Activated naive CD4-positive, alpha-beta T cell treated with anti-CD3 and anti-CD28 coated beads, Interleukin-2, amount 50 U/mL, for 72 hours (primary cell): ENCODE measurements around the gene B4GALNT4. TPM values are rescaled to one million over a fixed set of nuclear protein-coding genes. Genes with fewer than 3 reads are reported as not detected.
"Not testable (repeated sequence)": the region's sequence is repeated elsewhere in the genome, so short reads cannot be mapped to it uniquely, and the experiment has no call there.

Experiments
- ATAC-seq, 2 donors: fragments of 150-1000 bp; cut with Tn5 transposase; 2 replicates each; pipeline ENCODE4 v1.10.0; 2021; ENCODE audit warnings: mild to moderate bottlenecking in 2 of 2, moderate library complexity in 2 of 2
- DNase-seq, 2 donors: peaks; one replicate each; pipeline ENCODE4 v3.0.0; 2021 to 2022; ENCODE audit warnings: low spot score in 2 of 2
- H3K27ac Mint-ChIP-seq, 2 donors: one replicate each; pipeline ENCODE4 v1.8.0; 2022; ENCODE audit warnings: mild to moderate bottlenecking in 2 of 2, mixed read lengths in 2 of 2
- H3K36me3 Mint-ChIP-seq, 2 donors: one replicate each; pipeline ENCODE4 v1.8.0; 2022; ENCODE audit warnings: mixed read lengths in 2 of 2
- H3K9me3 Mint-ChIP-seq, 2 donors: one replicate each; pipeline ENCODE4 v1.8.0; 2022; ENCODE audit warnings: mixed read lengths in 2 of 2
- total RNA-seq, 2 donors: library from RNA; stranded (reverse); gene quantifications; one replicate each; pipeline ENCODE4 v1.2.3, GENCODE V29; 2022

The B4GALNT4 gene
- total RNA-seq, 2 donors from 2014 or later = 6.6 to 13.6 TPM

DNA sequence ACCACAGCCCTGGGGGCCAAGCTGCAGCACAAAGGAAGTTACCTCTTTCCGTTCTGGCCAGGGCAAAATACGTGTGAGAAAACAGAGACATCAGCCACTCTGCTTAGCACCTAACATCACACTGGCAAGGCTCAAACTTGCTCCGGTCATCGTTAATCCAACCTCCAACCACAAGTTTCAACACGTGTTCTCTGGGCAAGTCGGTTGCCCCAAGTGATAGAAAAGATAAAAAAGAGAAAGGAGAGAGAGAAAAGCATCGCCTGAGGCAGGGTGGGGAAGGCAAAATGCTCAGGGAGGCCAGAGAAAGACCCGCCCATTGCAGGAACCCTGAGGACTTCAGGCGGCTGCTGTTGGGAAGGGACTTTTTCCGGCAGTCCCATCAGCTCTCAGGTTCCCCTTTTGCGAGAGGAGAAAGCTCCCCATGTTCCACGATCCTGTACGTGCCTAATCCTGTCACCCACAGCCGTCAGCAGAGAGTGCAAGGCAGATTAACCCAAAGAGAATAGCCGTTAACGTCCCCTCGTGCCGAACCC, 18.5 kb upstream of the B4GALNT4 start:
- peaks cover 0 to 6% of the 10 kb centered on the region in 2 donors for H3K36me3 Mint-ChIP-seq
- ATAC-seq (no peak), DNase-seq (no peak)
- H3K9me3 Mint-ChIP-seq = no peaks in the 10 kb centered on the region
- peak overlapping the region; percentile 34 to 58 for H3K27ac Mint-ChIP-seq

DNA sequence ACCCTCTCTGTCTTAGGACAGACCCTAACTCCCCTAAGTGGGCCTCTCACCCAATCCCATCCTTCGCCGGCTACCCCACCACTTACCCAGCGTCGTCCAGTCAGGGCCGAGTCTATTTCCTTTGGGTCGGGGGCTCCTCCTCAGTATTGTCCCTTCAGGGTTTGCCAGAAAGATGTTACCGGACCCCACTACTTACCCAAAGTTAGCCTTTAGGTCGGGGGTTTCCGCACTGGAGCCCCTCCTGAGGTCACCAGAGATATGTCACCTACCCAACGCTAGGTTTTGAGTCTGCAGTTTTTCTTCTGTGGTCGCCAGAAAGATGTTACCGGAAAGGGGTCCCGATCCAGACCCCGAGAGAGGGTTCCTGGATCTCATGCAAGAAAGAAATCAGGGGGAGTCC, 17.9 kb upstream of the B4GALNT4 start:
- ATAC-seq = no peak
- DNase-seq = no peak
- Mint-ChIP-seq H3K36me3 (peaks cover 0 to 6% of the 10 kb centered on the region in 2 donors), H3K9me3 (no peaks in the 10 kb centered on the region), H3K27ac (no peak overlapping the region)

DNA sequence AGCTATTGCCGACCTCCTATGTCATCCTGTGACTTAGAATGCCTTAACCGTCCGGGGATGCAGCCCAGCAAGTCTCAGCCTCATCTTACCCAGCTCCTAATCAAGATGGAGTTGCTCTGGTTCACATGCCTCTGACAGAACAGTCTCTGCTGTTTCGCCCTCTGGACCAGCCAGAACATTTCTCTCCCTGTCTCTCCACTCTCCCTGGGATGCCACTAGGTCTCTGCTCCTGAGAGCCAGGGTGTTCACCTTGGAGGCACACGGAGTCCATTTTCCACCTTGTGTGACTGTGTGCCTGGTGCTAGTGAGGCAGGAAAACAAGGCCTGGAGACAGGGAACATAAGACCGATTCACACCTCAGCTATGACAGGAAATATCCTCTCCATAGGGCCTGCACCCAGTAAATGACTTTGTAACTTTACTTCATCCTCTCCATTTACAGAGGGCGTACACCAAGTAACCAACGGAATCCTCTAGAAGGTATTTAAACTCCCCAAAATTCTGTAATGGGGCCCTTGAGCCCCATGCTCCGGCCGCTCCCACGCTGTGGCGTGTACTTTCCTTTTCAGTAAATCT, 16.8 kb upstream of the B4GALNT4 start:
- DNase-seq (no peak), ATAC-seq (no peak)
- Mint-ChIP-seq H3K27ac (peak overlapping the region; percentile 31 to 51), H3K36me3 (peaks cover 0 to 6% of the 10 kb centered on the region in 2 donors), H3K9me3 (no peaks in the 10 kb centered on the region)

DNA sequence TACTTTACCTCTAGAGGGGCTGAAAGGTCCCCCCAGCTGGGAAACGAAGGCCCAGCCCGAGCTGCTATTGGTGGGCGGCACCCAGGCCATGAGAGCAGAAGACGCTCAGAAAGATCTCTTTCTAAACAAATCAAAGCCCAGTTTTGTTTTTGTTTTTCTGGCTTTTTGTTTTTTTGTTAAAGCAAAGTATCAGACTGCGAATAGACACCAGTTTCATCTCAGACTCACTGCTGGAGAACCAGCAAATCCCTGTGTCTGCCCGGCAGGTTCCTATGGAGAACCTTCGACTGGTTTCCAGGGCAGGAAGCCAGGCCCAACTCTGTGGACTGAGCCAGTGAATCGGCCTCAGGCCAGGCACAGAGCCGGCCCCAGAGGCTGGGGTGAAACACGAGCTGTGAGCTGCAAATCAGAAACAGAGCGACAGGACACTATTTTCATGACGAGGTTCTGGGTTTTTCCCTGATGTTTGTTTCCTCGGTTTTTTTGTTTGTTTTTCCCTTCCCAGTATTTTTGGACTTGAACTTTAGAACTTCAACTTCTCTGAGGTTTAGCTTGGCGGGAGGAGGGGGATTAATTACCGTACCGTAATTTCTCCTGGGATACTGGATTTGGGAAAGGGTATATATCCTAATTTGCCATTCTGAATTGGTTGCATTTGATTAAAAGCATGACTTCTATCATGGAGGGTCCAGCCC, 16.0 kb upstream of the B4GALNT4 start:
- H3K27ac Mint-ChIP-seq = peak overlapping the region; percentile 51 to 62
- no peak for ATAC-seq
- H3K36me3 Mint-ChIP-seq = peaks cover 0 to 6% of the 10 kb centered on the region in 2 donors
- DNase-seq = no peak
- no peaks in the 10 kb centered on the region for H3K9me3 Mint-ChIP-seq

GRCh38 chr11:355581-356458, 13.5 kb upstream of the B4GALNT4 start:
- Mint-ChIP-seq H3K36me3 (peaks cover 0 to 6% of the 10 kb centered on the region in 2 donors), H3K9me3 (no peaks in the 10 kb centered on the region), H3K27ac (peak overlapping the region; percentile 94 to 98)
- peak; percentile 89 to 91 for DNase-seq
- ATAC-seq = peak; percentile 77 to 84

- Mint-ChIP-seq H3K36me3 (peaks cover 0 to 12% of the 10 kb centered on the region in 2 donors), H3K9me3 (peaks cover 0 to 6% of the 10 kb centered on the region in 2 donors), H3K27ac (no peak overlapping the region)
- ATAC-seq (no peak), DNase-seq (no peak)
Measured at GRCh38 chr11:356610-357009, 12.7 kb upstream of the B4GALNT4 start.

DNA sequence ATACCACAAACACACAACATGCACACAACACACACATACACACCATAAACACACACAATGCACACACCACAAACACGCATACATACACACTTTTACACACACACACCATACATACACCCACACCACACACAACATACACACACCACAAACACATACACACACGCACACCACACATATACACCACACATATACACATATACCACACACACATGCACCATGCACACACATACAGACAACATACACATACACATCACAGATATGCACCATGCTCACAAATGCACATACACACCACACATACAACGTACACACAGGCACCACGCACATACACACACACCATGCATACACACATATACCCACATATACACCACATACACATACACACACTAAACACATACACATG, 11.7 kb upstream of the B4GALNT4 start:
- Mint-ChIP-seq H3K36me3 (peaks cover 0 to 12% of the 10 kb centered on the region in 2 donors), H3K9me3 (peaks cover 0 to 6% of the 10 kb centered on the region in 2 donors), H3K27ac (no peak overlapping the region)
- ATAC-seq (no peak), DNase-seq (no peak)

GRCh38 chr11:358129-358800, 11.0 kb upstream of the B4GALNT4 start:
- Mint-ChIP-seq H3K9me3 (peaks cover 0 to 6% of the 10 kb centered on the region in 2 donors), H3K36me3 (peaks cover 0 to 12% of the 10 kb centered on the region in 2 donors), H3K27ac (no peak overlapping the region)
- DNase-seq = no peak
- no peak for ATAC-seq

DNA sequence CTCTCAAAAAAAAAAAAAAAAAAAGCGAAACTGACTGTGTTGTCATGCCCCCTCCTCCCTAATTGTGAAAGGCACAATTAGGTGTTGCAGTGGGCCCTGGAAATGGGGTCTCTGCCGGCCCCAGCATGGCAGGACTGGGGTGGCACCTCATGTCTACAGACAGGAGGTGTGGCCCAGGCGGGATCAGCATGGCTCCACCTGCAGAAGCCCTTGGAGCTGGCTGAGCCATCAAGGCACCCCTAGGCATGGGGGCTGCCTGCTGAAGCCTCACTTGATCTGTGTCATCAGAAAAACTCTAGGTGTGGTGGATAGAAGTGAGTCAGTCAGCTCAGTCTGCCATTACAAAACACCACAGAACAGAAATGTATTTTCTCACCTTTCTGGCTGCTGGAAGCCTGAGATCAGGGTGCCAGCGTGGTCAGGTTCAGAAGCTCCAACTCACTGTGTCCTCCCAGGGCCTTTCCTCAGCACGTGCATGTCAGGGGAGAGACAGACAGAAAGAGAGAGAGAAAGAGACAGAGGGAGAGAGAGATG, 10.1 kb upstream of the B4GALNT4 start:
- no peak for DNase-seq
- peaks cover 0 to 6% of the 10 kb centered on the region in 2 donors for H3K9me3 Mint-ChIP-seq
- H3K27ac Mint-ChIP-seq = peak overlapping the region in 1 of 2 donors; percentile 69
- peaks cover 0 to 5% of the 10 kb centered on the region in 2 donors for H3K36me3 Mint-ChIP-seq
- peak; percentile 54 to 79 for ATAC-seq

DNA sequence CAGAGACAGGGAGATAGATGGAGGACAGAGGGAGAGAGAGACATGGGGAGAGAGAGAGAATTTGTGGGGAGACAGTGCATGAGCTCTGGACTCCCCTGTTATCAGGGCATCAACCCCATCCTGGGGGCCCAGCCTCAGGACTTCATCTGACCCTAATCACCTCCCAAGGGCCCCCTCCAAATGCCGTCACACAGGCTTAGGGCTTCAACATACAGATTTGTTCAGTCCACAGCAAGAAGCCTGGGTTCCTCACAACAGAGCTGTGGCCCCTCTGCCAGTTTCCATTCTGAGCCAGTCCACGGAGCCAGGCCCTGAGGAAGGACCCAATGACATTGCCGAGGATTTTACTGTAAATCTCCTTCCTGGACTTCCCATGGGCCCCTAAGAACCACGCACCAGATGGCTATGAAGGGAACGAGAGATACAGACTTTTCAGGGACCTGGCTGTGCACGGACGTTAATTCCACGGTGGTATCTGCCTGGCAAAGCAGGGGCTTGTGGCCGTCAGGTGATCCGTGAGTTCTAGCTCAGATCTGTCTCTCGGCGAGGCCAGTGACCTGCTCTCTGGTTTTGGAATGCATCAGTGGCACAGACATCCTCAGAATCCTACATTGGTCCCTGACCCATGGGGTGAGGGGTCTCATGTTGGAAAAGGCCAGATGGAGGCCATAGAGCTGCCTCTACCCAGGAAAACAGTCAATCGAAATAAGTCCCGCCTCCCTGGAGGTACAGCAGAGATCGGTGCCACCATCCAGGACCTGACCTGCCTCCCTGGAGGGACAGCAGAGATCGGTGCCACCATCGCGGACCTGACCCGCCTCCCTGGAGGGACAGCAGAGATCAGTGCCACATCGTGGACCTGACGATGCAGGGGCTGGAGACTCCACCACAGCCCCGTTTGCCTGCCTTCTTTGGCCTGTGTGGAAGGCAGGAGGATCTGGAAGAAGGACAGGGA, 8.7 kb upstream of the B4GALNT4 start:
- H3K9me3 Mint-ChIP-seq = peaks cover 0 to 6% of the 10 kb centered on the region in 2 donors
- peak overlapping the region in 1 of 2 donors; percentile 69 for H3K27ac Mint-ChIP-seq

DNA sequence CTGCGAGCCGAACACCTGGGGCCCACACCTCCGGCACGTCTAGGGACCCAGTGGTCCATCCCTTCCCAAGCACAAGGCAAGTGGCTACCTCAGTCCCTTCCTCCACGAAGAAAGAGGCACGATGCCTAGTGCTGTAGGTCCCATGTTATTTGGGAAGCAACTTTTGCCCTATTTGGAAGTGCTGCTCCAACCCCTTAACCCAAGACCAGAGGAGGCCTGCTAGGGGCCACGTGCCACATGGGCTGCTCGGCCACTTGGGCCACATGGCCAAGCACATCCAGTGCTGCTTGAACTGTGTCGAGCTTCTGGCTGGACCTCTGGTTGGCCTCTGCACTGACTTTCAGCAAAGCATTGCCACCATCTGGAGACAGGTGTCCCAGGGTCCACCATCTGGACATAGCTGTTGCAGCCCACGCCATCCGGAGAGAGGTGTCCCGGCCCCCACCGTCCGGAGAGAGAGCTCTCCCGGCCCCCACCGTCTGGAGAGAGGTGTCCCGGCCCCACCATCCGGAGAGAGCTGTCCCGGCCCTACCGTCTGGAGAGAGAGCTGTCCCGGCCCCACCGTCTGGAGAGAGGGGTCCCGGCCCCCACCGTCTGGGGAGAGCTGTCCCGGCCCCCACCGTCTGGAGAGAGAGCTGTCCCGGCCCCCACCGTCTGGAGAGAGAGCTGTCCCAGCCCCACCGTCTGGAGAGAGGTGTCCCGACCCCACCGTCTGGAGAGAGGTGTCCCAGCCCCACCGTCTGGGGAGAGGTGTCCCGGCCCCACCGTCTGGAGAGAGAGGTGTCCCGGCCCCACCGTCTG, 6.5 kb upstream of the B4GALNT4 start:
- H3K9me3 Mint-ChIP-seq = peaks cover 0 to 6% of the 10 kb centered on the region in 2 donors
- no peak overlapping the region for H3K27ac Mint-ChIP-seq
- peak in 1 of 2 donors; percentile 51 for DNase-seq
- H3K36me3 Mint-ChIP-seq = peaks cover 0 to 5% of the 10 kb centered on the region in 2 donors
- ATAC-seq = no peak

More for the DNA sequence above, 8.7 kb upstream of the B4GALNT4 start:
- peaks cover 0 to 5% of the 10 kb centered on the region in 2 donors for H3K36me3 Mint-ChIP-seq
- DNase-seq (no peak), ATAC-seq (no peak)

GRCh38 chr11:363443-363805, 5.9 kb upstream of the B4GALNT4 start:
- H3K36me3 Mint-ChIP-seq, H3K27ac Mint-ChIP-seq, H3K9me3 Mint-ChIP-seq, ATAC-seq: not testable (repeated sequence)
- DNase-seq = peak in 1 of 2 donors; percentile 21

GRCh38 chr11:363948-364761, 5.1 kb upstream of the B4GALNT4 start:
- DNase-seq (peak; percentile 71 to 74), ATAC-seq (peak; percentile 62 to 72)
- Mint-ChIP-seq H3K9me3 (peaks cover 0 to 6% of the 10 kb centered on the region in 2 donors), H3K27ac (no peak overlapping the region), H3K36me3 (peaks cover 0 to 5% of the 10 kb centered on the region in 2 donors)
